ENCODE results near the gene PRKAR1B. TPM values are rescaled to one million over a fixed set of nuclear protein-coding genes. Genes with fewer than 3 reads are reported as not detected.

The PRKAR1B gene
- total RNA-seq, 1 donor from 2014 or later: 16.5 TPM

DNA sequence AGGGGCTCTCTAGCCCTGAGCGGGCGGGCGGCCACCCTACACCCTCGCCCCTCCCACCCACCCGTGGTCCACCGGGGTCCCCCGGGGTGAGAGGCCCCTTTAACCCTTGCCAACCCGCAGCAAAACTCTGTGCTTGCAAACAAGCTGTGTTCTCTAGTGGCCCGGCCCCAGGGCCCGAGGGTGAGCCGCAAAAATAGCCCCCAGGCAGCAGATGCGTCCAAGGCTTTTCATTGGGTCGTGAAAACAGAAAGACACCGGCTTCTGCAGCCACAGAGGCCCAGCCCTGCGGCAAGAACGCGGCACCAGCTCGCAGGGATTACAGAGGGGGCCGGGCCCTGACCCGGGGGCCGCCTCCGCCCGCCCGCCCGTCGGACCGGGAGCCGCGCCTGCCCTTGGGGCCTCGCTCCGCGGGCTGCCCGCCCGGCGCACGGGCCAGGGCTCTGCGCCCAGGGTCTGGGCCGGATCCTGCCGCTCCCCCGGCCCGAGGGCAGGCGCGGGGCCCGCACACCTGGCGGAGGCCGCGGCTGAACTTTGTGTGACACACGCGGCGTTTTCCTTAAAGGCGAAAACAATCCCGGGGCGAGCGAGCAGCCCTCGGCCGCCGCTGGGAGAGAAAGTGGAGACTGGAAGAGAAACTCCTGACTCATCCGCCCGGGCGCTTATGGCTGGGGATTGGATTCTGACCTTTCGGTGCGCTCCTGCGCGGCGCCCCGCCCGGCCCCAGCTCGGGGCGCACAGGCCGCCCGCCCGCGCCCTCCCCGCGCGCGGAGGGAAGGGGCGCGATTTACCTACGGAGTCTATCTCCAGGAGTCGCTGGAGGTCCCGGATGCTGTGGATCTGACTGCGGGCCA lies 210.2 kb downstream of the PRKAR1B start:
- ATAC-seq (peak; percentile 2), DNase-seq (peak; percentile 74)
- intact Hi-C loops (cut with micrococcal nuclease): no loop called here

DNA sequence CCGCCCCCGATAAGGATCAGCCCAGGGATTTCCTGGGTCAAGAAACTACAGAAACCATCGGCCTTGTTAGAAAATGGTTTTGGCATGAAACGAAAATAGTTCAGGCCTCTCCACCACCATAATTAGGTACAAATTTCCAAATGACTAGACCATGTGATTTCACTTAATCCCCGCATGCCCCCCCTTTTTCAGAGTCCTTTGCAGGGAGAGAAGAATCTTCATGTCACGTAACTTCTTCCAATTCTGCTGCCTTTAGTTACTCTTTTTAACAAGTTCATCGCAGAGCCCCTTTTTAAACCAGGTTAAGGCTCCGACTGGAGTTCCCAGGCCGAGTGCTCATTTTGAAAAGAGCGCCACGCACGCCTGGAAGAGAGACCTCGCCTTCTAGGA lies 210.9 kb downstream of the PRKAR1B start:
- DNase-seq (no peak), ATAC-seq (no peak)
- intact Hi-C loops (cut with micrococcal nuclease): no loop called here

DNA sequence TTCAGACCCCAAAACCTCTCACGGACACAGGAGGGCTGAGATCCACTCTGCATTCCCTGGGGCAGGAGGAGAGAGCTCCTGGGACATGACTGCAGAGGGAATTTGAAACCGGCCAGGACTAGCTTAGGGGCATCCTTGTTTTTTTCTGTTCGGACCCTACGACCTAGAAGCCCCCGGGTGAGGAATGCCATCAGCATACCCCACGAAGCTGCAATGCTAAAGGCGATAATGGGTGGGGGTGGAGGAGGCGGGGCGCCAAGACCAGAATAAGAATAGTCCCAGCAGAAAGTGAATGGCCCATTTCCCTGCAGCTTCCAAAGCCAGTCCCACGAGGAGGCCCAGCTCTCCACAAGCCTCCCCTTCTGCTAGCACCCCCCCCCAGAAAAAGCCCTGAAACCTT lies 211.5 kb downstream of the PRKAR1B start:
- intact Hi-C loops (cut with micrococcal nuclease): no loop called here

DNA sequence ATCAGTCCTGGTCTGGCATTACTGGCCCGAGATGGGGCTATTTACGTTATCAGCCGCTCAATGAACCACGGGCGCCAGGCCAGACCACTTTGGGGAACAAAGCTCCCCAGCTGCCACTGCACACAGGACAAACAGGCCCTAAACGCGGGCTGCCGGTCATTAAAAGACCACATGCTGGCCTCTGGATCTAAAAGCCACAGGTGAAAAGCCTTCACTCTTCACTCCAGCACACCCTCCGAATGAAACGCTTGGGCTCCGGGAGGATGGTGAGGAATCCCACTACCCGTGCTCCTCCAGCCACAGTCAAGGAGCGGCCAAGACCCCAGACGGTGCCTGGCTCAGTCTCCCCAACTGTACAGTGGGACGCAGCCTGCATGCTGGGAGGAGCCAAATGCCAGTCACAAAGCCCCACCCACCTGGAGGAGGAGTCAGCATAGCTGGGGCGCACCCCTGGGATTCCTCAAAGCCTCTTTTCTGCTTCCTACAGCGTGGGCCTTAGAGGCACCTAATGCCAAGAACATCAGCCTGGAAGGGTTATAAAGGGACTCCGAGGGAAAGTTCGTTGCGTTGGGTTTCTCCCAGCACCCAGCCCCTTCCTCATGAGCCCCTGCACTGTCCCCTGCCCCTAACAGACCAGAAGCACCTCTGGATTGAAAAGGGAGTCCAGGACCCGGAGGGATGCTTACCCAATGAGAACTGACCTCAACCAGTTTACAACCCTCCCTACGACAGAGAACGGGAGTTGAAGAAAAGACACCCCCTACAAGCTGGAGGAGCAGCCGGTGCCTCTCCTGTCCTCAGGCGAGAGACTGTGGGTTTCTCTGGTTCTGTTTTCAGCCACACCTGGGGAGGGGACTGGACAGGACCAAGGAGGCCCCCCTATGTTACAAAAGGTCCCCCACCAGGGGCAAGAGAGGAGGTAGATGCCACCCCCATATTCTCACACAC lies 212.2 kb downstream of the PRKAR1B start:
- peak; percentile 64 for DNase-seq
- intact Hi-C loops (cut with micrococcal nuclease): no loop called here

More for the DNA sequence above, 211.5 kb downstream of the PRKAR1B start:
- no peak for DNase-seq
- ATAC-seq: no peak

DNA sequence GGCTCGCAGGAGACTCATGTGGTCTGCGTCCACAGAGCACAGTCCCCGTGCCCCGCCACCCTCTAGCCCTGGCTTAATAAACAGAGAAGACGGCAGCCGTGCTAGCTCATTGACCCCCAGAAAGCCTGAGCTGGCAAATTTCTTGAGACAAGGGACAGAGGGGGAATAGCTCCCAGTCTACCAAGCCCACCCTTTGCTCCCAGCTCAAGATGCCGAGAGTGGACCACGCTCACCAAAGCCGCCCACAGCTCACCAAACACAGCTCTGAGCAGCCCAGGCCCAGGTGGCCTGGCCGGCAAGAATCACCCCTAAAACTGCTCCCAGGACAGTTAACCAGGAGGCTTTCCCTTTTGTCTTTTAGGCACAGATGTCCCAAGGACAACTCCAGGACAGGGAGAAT lies 212.8 kb downstream of the PRKAR1B start:
- no peak for DNase-seq
- intact Hi-C loops (cut with micrococcal nuclease): no loop called here
- ATAC-seq: no peak

More for the DNA sequence above, 212.2 kb downstream of the PRKAR1B start:
- ATAC-seq: no peak

DNA sequence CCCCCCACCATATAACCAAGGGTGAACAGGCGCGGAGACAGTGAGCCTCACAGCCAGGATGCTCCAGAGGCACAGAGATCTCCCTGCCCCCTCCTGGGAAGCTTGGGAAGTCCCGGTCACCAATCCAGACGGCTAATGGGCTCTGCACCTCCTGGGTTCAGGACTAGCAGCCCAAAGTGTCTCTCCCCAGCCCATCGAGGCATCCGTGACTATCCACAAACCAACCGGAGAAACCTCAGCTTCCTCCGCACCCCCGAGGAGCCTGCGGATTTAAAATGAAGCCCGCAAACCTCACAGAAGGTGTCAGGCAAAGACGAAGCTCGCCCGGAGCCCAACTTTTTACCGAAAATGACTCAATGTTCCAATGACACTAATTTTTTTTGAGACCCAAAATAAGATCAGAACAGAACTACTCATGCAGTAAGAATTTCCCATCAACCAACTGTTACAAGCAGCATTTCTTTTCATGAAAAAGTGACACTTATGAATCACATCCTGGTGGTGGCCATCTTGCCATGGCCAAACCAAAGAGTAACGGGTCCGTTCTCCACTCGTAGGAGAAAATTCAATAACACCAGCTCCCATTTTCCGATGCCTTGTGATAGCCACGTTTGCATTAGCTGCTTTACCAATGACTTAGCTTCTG lies 213.4 kb downstream of the PRKAR1B start:
- intact Hi-C loops (cut with micrococcal nuclease): no loop called here
- no peak for DNase-seq
- ATAC-seq: no peak

DNA sequence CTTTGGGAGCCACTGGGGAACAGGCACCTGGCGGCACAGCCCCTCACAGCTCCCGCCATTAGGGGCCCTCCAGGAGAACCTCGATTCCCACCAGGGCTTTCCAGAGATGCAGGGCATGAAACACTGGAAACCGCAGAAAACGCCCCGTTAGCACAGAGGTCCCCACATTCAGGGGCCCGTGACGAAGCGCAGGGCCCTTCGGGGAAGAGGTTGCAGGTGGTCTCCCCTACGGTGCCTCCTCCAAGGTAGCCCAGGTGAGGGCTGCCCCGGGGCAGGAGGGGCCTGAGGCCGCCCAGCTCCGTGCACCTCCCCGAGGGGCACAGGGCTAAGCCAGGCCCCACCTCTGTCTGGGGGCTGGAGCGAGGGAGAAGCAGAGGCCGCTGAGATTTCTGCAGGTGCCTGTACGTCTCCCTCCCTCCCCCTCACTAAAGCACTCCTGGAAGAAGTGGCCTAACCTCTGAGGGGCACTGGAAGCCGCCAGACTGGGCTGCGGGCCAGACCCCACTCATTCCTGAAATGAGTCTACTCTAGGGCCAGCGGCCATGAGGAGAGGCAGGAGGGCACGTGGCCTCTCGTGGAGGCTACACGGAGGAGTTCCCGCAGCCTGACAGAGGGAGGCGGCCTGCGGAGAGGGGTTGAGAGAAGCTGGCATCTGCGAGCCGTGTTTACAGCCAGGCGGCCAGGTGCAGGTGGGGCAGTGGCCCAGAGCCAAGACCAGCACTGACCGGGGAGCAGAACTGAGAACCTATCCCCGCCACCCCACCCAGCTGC lies 214.4 kb downstream of the PRKAR1B start:
- peak; percentile 62 for DNase-seq
- ATAC-seq: peak; percentile 29
- intact Hi-C loops (cut with micrococcal nuclease): no loop called here

DNA sequence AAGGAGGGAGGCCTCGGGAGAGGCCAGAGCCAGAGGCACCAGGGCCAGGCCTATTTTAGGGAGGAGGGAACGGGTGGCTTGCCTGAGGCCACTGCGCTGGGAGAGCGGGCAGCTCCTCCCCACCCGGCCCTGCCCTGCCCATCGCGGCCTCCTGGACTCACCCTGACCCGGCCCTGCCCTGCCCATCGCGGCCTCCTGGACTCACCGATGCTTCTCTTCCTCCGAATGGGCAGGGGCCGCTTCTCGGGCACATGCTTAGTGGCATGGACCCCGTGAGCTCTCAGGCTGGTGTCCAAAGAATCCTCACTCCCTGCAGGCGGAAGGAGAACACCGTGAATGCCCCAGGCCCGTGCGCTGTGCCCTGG lies 215.0 kb downstream of the PRKAR1B start:
- DNase-seq (peak; percentile 15), ATAC-seq (no peak)
- intact Hi-C loops (cut with micrococcal nuclease): no loop called here

DNA sequence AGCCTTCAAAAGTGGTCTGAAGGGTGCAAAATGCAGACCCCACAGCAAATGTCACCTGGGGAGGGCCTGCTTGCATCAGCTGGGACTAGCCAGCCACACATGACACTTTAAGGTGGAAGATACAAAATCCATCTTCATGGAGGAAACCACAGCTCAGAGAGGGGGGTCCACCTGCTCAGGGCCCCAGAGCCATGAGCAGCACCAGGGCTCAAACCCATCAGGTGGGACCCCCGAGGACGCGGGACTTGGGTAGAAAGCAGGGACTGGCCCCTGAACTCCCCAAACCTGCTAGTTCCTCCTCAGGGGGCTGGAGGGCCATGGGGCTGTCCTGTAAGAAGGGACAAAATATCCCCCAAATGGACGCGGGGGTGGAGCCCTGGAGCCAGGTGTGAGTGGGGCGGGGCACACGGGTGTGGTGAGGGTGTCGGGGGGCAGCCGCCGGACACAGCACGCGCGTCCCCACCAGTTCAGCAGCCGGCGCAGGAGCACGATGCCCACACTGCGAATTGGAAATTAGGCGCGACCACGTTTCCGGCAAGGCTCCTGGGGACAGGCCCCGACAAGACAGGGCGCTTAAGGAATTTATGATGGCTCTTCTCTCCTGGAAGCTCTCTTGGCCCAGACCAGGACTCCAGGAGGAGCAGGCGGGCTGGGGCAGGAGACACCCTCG lies 215.5 kb downstream of the PRKAR1B start:
- ATAC-seq (no peak), DNase-seq (peak; percentile 19)
- intact Hi-C loops (cut with micrococcal nuclease): no loop called here

DNA sequence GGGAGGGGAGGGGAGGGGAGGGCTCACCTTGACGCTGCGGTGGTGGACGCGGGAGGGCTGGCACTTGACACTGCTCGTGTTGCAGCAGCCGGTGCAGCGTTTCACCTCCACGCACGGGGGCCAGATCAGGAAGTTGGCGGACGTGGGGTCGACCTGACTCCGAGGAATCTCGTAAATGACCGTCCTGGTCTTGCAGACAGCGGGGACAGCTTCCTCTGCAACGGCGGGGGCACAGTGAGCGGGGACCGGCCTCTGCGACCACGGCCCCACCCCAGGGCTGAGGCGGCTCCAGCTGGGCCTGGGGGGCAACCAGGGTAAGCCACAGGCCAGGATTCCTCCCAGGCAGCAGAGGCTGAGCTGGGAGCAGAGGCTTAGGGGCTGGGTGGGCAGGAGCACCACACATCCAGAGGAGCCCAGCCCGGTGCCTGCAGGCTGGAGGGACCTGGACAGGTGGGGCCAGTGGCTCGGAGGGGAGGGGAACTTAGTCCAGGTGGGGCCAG lies 216.2 kb downstream of the PRKAR1B start:
- ATAC-seq (no peak), DNase-seq (peak; percentile 24)
- intact Hi-C loops (cut with micrococcal nuclease): no loop called here

DNA sequence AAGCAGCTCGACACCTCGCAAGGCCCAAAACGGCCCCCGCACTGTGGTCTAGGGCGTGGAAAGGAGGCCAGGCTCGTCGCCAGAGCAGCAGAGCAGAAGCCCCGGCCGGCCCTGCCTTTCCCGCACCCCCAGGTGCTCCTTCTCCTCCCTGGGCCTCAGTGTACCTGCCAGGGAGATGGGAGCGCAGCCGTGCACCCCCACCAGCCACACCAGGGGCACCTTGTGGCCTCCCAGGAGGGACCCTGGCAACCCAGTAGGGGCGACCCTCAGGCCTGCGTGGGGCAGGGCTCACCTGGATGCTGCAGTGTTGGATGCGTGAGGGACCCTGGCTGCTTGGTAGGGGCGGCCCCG lies 217.0 kb downstream of the PRKAR1B start:
- intact Hi-C loops (cut with micrococcal nuclease): no loop called here
- DNase-seq: peak; percentile 32
- ATAC-seq: no peak

DNA sequence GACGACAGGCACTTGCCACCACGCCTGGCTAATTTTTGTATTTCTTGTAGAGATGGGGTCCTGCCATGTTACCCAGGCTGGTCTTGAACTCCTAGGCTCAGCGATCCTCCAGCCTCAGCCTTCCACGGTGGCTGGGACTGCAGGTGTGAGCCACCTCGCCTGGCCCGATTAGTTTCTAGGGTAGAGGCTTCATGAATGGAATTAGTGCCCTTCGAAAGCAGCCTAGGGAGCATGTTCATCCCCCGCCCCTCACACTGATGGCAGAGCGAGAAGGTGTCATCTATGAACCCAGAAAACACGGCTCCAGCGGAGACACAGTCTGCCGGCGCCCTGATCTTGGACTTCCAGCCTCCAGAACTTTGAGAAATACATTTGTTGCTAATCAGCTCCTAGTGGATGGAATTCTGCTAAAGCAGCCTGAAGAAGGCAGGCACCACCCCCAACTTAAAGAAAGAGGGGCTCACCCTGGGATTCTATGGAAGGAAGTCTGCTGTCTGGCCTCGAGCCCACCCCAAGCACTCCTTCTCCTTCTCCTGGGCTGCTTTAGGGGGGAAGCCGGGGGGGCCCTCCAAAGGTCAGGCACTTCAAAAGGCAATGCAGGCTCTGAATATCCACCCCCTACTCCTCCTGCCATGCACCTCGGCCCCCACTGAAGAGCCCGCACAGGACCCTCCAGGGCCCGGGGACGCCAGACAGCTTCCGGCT lies 217.5 kb downstream of the PRKAR1B start:
- ATAC-seq (no peak), DNase-seq (peak; percentile 9)
- intact Hi-C loops (cut with micrococcal nuclease): no loop called here

DNA sequence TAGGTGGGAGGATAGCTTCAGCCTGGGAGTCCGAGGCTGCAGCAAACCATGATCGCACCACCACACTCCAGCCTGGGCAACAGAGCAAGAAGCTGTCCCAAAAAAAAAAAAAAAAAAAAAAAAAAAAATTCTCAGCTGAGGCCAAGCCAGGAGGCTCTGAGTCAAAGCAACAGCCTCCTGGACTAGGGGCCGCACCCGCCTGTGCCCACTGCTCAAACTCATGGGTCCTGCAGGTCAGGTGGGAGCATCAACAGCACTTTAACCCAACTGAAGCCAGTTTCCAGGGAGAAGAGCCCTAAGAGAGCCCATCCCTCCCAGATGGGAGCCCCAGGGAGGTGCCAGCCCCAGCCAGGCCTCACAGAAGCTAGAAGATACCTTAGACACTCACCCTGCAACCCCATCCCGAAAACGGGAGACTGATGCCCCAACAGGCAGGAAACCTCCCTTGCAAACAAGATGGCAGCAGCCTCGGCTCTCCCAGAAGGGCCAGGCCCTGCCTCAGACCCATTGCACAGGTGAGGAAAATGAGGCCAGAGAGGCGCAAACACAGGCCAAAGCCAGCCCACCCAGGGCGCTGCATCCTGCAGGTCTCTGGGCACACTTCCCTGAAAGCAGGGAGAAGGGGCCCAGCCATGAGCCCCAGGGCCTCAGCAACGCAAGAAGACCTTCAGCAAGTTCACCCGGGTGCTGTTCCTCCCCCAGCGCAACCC lies 218.5 kb downstream of the PRKAR1B start:
- no peak for ATAC-seq
- intact Hi-C loops (cut with micrococcal nuclease): no loop called here
- DNase-seq: peak; percentile 15

DNA sequence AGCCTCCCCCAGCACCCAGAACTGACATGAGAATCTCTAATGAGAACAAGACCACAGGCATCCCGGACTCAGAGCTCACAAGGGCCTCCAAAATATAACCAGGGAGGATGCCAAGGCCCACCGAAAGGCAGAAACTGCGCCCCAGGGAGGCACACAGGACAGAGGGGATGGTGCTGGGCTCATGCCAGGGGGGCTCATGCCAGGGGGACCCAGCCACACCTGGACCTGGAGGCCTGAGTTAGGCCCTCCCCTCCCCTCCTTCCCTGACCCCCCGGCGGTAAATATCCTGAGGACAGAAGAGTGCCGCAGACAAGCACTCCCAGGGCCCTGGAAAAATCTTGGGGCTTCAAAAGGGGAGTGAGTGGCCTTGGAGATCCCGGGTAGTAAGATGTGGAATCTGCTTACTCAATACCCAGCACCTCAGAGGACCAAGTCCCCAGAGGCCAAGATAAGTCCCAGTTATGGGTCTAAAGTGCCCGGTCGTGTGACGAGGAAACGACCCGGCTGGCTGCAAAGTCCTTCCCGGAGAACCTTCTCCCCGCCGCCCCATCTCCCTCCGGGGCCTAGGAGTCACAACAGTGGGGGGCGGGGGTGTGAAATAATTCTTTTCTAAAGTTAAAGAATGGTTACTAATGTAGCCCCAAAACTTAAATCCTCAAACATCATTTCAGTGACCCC lies 219.3 kb downstream of the PRKAR1B start:
- intact Hi-C loops (cut with micrococcal nuclease): no loop called here
- ATAC-seq (no peak), DNase-seq (peak; percentile 24)

DNA sequence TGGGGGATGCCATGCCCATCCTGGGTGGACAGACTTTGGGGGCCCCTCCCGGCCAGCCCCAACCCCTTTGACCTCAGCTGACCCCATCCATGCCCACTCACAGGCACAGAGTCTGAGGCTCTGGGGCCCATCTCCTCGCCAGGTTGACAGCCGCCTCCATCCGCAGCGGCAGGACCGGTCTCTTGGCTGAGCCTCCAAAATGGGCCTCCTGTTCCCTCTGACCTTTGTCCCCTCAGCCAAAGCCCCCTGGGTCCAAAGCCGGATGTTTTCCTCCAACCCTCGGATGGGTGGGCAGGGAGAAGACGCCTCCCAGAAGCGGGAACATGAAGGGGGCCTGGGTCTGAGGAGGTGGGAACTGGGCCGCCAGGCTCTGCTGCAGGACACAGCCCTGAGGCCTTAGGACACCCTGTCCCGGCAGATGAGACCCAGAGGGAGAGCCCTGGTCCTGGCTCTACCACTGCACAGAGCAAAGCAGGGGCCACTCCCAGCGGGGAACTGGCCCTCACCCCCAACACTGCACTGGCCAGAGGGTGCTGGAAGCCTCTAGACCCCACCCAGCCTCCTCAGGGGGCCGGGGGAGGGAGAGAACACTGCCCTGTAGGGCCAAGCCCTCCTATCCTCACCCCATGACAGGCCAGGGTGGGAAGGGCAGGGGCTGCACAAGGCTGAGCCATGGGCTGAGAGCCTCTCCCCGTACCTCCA lies 220.0 kb downstream of the PRKAR1B start:
- ATAC-seq (no peak), DNase-seq (peak; percentile 15)
- intact Hi-C loops (cut with micrococcal nuclease): no loop called here

DNA sequence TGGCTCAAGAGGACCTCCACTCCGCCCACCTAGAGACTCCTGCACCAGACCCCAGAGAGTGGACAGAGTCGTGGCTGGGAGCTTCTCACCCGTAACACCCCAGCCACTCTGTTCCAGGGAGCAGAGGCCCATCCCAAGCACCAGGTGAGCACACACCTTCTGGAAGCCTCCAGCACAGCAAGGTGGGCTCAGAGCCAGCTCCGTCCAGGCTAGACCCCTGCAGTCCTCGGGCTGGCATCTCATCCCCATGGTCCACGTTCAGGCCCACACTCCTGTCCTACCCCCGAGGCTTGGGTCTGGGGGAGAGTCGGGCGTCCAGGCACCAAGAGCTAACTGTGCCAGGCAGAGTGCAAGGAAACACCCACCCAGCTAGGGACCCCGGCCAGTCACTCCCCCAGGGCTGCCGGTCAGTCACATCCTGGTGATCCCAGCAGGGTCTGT lies 220.7 kb downstream of the PRKAR1B start:
- DNase-seq (peak; percentile 24), ATAC-seq (no peak)
- intact Hi-C loops (cut with micrococcal nuclease): no loop called here

Data from left ventricle myocardium superior (tissue), 1 donor.